Uterus (tissue), 2 donors: ENCODE data around the gene SKAP1.

Source experiments
- POLR2A ChIP-seq, 2 donors: fragments of 450-650 bp; IDR thresholded peaks; one replicate each; pipeline ENCODE4 v1.6.1; 2016; ENCODE audit warnings: antibody characterized with exemption in 2 of 2, mild to moderate bottlenecking in 1 of 2, moderate library complexity in 1 of 2
- TF ChIP-seq, protein P1 (sequence below), 4 experiments: fragments of 200-600 bp in 2 of 4; fragments of 450-650 bp in 2 of 4; sonication (generic) in 2 of 4; IDR thresholded peaks; one replicate each; pipeline ENCODE4 v1.5.1; 2016 to 2019; ENCODE audit warnings: antibody characterized with exemption in 4 of 4, mild to moderate bottlenecking in 2 of 4, moderate library complexity in 1 of 4

DNA sequence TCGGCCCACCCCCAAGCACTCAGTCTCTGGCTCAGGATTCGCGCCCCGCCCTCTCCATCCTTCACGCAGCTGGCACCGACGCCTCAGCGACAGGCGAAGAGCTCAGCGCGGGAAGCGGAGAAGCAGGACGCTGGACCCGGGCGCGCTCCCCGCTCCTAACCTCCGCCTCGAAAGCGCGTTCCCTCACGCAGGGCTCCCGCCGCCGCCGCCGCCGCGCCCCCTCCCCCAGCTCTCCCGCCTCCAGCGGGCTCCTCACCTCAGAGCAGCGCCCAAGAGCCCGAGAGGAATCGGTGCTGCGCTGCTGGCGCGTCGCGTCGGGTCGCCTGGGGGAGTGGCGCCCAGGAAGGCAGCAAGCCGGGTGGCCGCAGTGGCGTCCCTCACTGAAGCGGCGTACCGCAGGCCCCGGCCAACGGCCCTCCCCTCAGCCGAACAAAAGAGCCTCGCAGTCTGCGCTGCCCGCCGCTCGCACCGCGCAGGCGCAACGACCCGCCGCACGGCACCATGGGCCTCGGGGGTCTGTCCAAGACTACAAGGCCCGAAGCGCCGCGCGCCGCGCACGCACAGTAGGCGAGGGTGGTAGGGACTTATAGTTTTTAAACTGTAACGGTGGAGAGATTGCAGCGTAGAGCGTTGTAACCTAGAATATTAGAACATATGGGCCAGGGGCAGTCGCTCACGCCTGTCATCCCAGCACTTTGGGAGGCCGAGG lies 328.8 kb downstream of the SKAP1 start, which contains the start of gene CBX1:
- TF ChIP-seq, protein P1, sequence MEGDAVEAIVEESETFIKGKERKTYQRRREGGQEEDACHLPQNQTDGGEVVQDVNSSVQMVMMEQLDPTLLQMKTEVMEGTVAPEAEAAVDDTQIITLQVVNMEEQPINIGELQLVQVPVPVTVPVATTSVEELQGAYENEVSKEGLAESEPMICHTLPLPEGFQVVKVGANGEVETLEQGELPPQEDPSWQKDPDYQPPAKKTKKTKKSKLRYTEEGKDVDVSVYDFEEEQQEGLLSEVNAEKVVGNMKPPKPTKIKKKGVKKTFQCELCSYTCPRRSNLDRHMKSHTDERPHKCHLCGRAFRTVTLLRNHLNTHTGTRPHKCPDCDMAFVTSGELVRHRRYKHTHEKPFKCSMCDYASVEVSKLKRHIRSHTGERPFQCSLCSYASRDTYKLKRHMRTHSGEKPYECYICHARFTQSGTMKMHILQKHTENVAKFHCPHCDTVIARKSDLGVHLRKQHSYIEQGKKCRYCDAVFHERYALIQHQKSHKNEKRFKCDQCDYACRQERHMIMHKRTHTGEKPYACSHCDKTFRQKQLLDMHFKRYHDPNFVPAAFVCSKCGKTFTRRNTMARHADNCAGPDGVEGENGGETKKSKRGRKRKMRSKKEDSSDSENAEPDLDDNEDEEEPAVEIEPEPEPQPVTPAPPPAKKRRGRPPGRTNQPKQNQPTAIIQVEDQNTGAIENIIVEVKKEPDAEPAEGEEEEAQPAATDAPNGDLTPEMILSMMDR (IDR thresholded peaks at IDR 0.05): peak in 2 of 4 experiments; percentile 1 to 38
- TF ChIP-seq POLR2A (IDR thresholded peaks at IDR 0.05): peak; percentile 54 to 85
